Subcutaneous adipose tissue (tissue), 4 donors: ENCODE results near the gene AP4B1. TPM values are rescaled to one million over a fixed set of nuclear protein-coding genes. Genes with fewer than 3 reads are reported as not detected.

Source experiments
- CTCF ChIP-seq: fragments of 450-650 bp; IDR thresholded peaks from one replicate; pipeline ENCODE4 v1.5.1; 2016; ENCODE audit warnings: low read depth, mild to moderate bottlenecking, control low read depth, antibody characterized with exemption, moderate library complexity
- total RNA-seq, 4 donors: library from RNA; depleted of rRNA; stranded (reverse); fragments of >200 nt; gene quantifications; one replicate each; pipeline ENCODE4 v1.1.0, GENCODE V29; 2016

AP4B1 gene
- total RNA-seq, 4 donors from 2014 or later = 9.0 to 19.9 (median 13.1) TPM

GRCh38 chr1:113935970-113936369, 31.4 kb upstream of the AP4B1 start:
- TF ChIP-seq CTCF = no peak

DNA sequence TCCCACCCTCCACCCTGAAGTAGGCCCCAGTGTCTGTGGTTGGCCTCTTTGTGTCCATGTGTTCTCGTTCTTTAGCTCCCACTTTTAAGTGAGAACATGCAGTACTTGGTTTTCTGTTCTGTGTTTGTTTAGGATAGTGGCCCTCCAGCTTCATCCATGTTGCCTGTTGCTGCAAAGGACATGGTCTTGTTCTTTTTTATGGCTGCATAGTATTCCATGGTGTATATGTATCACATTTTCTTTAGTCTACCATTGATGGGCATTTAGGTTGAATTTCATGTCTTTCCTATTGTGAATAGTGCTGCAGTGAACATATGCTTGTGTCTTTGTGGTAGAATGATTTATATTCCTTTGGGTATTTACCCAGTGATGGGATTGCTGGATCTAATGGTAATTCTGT, 30.6 kb upstream of the AP4B1 start:
- TF ChIP-seq CTCF = no peak

- TF ChIP-seq CTCF = no peak
Observed at GRCh38 chr1:113934511-113935055, 30.0 kb upstream of the AP4B1 start.

GRCh38 chr1:113934006-113934405, 29.4 kb upstream of the AP4B1 start:
- TF ChIP-seq CTCF = no peak

DNA sequence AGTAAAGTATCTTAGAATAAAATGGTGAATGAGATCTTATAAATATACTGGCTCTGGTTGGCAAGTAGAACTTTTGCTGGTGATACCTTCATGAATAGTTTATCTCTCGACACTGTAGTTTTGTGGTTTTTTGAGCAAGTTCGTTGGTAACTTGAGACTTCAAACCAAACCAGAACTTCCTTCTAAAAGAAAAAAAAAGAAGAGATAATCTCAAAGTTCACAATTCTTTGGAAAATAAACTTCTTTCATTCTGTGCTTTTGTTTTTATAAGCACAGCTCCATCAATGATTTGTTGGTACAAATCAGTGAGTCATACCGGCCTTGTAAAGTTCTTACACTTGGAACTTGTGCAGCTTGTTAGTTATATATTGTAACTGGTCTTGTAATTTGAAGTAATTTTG, 26.9 kb upstream of the AP4B1 start:
- no peak for TF ChIP-seq CTCF

- no peak for TF ChIP-seq CTCF
Observed at GRCh38 chr1:113930499-113931161, 26.0 kb upstream of the AP4B1 start.

DNA sequence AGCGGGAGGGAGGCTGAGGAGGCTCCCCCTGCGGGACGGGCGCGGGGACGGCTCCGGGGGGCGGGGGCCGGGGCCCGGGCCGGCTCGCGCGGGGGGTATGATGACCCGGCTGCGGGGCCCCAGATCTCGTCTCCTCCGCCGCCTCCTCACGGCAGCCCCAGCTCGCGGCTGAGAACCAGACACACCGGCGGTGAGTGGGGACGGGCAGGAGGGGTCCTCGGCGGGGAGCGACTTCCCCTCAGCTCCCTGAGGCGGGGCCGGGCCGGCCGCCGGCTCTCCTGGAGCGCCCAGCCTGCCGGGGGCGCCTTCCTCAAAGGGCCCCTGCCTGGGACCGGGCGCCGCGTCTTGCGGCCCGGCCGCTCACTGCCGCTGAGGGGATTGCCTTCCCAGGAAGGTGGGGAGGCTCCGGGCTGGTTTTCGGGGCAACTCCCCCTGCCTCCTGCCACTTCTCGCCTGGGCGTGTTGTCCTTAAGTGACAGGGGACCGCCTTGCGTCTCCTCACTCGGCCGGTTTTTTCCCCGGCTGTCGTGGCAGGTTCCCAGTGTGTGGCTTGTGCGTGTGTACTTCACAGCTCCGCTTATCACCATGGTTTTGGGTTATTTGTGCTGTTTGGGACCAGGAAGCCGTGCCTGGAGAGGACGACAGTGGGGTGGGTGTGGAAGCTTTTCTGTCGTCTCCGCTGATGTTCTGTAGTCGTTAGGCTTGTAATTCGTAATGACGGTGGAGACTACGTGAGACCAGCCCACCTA, 25.3 kb upstream of the AP4B1 start:
- TF ChIP-seq CTCF = no peak
